IMR-90 (cell line): ENCODE measurements around the gene THADA. TPM values are rescaled to one million over a fixed set of nuclear protein-coding genes. Genes with fewer than 3 reads are reported as not detected.

Experiments
- ATAC-seq: fragments of 200-7000 bp; cut with Tn5 transposase; 2 replicates; pipeline ENCODE4 v1.9.1; 2020; ENCODE audit warnings: low read depth, mild to moderate bottlenecking, moderate library complexity
- BruUV-seq: library from RNA; stranded (reverse); fragments of 400-500 nt; replicated peaks from 2 replicates; lab custom pipeline; 2021; lab: Mats Ljungman, UMichigan
- CTCF ChIA-PET: fragments of 300-600 bp; formaldehyde crosslinking; extraction: SDS; loops from one replicate; lab custom pipeline; 2021; ENCODE audit warnings: antibody characterized with exemption; lab: Yijun Ruan, JAX
- POLR2A ChIA-PET: fragments of 300-600 bp; sonication (Branson Sonifier 250); formaldehyde crosslinking; loops from one replicate; lab custom pipeline; 2022; ENCODE audit warnings: antibody characterized with exemption; ENCODE audit not compliant: unreplicated experiment; lab: Charles Lee
- DNase-seq: peaks from one replicate; pipeline ENCODE4 v3.0.0; 2013
- H2AFZ ChIP-seq: replicated peaks from 2 replicates; pipeline ENCODE3; 2013; ENCODE audit warnings: low read length, mild to moderate bottlenecking; ENCODE audit not compliant: poor library complexity
- H2AK5ac ChIP-seq: 2 replicates; pipeline ENCODE4 v1.6.1; 2013; ENCODE audit warnings: low read depth, low read length, inconsistent platforms
- H2AK9ac ChIP-seq: replicated peaks from 2 replicates; pipeline ENCODE3; 2013; ENCODE audit warnings: mild to moderate bottlenecking, low read depth, low read length, moderate library complexity; ENCODE audit not compliant: poor library complexity
- H2BK120ac ChIP-seq: 2 replicates; pipeline ENCODE4 v1.6.1; 2013; ENCODE audit warnings: low read depth, low read length, inconsistent platforms
- H2BK15ac ChIP-seq: 3 replicates; pipeline ENCODE4 v1.6.1; 2013; ENCODE audit warnings: low read depth, low read length, inconsistent platforms
- H2BK20ac ChIP-seq: 2 replicates; pipeline ENCODE4 v1.6.1; 2013; ENCODE audit warnings: low read depth, mild to moderate bottlenecking, inconsistent platforms, low read length, moderate library complexity
- H2BK5ac ChIP-seq: 2 replicates; pipeline ENCODE4 v1.6.1; 2013; ENCODE audit warnings: mild to moderate bottlenecking, low read depth, low read length, inconsistent platforms; ENCODE audit not compliant: poor library complexity, severe bottlenecking
- H3K14ac ChIP-seq: replicated peaks from 2 replicates; pipeline ENCODE4 v1.6.1; 2013; ENCODE audit warnings: low read depth, low read length, inconsistent platforms
- H3K18ac ChIP-seq: 2 replicates; pipeline ENCODE4 v1.6.1; 2013; ENCODE audit warnings: low read depth, low read length, control low read depth
- H3K23ac ChIP-seq: 2 replicates; pipeline ENCODE4 v1.6.1; 2013; ENCODE audit warnings: low read depth, low read length, inconsistent platforms
- H3K27ac ChIP-seq: 2 replicates; pipeline ENCODE4 v1.5.1; 2013; ENCODE audit warnings: mild to moderate bottlenecking, control low read depth, low read length; ENCODE audit not compliant: insufficient read depth
- H3K27me3 ChIP-seq: 2 replicates; pipeline ENCODE4 v1.6.1; 2013; ENCODE audit warnings: low read length; ENCODE audit not compliant: control insufficient read depth, insufficient read depth
- H3K36me3 ChIP-seq: 2 replicates; pipeline ENCODE4 v1.6.1; 2013; ENCODE audit warnings: low read length, mixed read lengths; ENCODE audit not compliant: control insufficient read depth, insufficient read depth
- H3K4ac ChIP-seq: 2 replicates; pipeline ENCODE4 v1.6.1; 2013; ENCODE audit warnings: low read depth, low read length, inconsistent platforms
- H3K4me1 ChIP-seq: 2 replicates; pipeline ENCODE4 v1.6.1; 2013; ENCODE audit warnings: low read length, mixed read lengths; ENCODE audit not compliant: control insufficient read depth, insufficient read depth
- H3K4me2 ChIP-seq: 2 replicates; pipeline ENCODE4 v1.6.1; 2013; ENCODE audit warnings: low read depth, mild to moderate bottlenecking, control low read depth, low read length, moderate library complexity
- H3K4me3 ChIP-seq: 2 replicates; pipeline ENCODE4 v1.5.1; 2013; ENCODE audit warnings: low read depth, mild to moderate bottlenecking, control low read depth, low read length, moderate library complexity; ENCODE audit not compliant: insufficient read depth
- H3K56ac ChIP-seq: 2 replicates; pipeline ENCODE4 v1.6.1; 2013; ENCODE audit warnings: low read length, inconsistent platforms; ENCODE audit not compliant: insufficient read depth; ENCODE audit errors: extremely low read depth
- H3K79me1 ChIP-seq, 2 experiments: 2 replicates each; pipeline ENCODE4 v1.6.1; 2013; ENCODE audit warnings: low read length in 2 of 2, inconsistent platforms in 1 of 2, low read depth in 1 of 2
- H3K9ac ChIP-seq: 2 replicates; pipeline ENCODE4 v1.6.1; 2013; ENCODE audit warnings: low read depth, low read length, control low read depth
- H3K9me1 ChIP-seq: 2 replicates; pipeline ENCODE4 v1.6.1; 2013; ENCODE audit warnings: low read length, inconsistent platforms; ENCODE audit not compliant: insufficient read depth
- H3K9me3 ChIP-seq: 2 replicates; pipeline ENCODE4 v1.6.1; 2013; ENCODE audit warnings: low read length; ENCODE audit not compliant: control insufficient read depth, insufficient read depth
- H4K20me1 ChIP-seq: 2 replicates; pipeline ENCODE4 v1.6.1; 2013; ENCODE audit warnings: low read length, inconsistent platforms; ENCODE audit not compliant: insufficient read depth
- H4K5ac ChIP-seq: 2 replicates; pipeline ENCODE4 v1.6.1; 2013; ENCODE audit warnings: mild to moderate bottlenecking, low read depth, low read length, control low read depth
- H4K8ac ChIP-seq, 2 experiments: 2 replicates each; pipeline ENCODE4 v1.6.1; 2013; ENCODE audit warnings: low read depth in 2 of 2, low read length in 2 of 2, control low read depth in 1 of 2, inconsistent platforms in 1 of 2
- H4K91ac ChIP-seq: 2 replicates; pipeline ENCODE4 v1.6.1; 2013; ENCODE audit warnings: low read depth, low read length, inconsistent platforms; ENCODE audit not compliant: insufficient read depth
- CHD1 ChIP-seq: IDR thresholded peaks from 2 replicates; pipeline ENCODE4 v1.6.1; 2012; ENCODE audit warnings: low read depth, low read length, improper control_type of control experiment
- NFE2L2 ChIP-seq: fragments of 150-350 bp; IDR thresholded peaks from 2 replicates; pipeline ENCODE4 v1.6.1; 2016; ENCODE audit warnings: low read depth, mild to moderate bottlenecking, low read length
- RCOR1 ChIP-seq: IDR thresholded peaks from 2 replicates; pipeline ENCODE4 v1.6.1; 2012; ENCODE audit warnings: mild to moderate bottlenecking, low read length, improper control_type of control experiment; ENCODE audit not compliant: insufficient replicate concordance
- RFX5 ChIP-seq: IDR thresholded peaks from 2 replicates; pipeline ENCODE4 v1.8.0; 2012; ENCODE audit warnings: low read depth, mild to moderate bottlenecking, low read length, moderate library complexity
- WGBS, 2 experiments: methylation state at CpG; one replicate each; pipeline versions ENCODE4 v1.1.5 to v1.1.7; 2013; ENCODE audit warnings: missing lambda C conversion rate in 2 of 2; ENCODE audit not compliant: insufficient read length in 1 of 2; ENCODE audit errors: extremely low coverage in 2 of 2; 5-methylcytosine and 5-hydroxymethylcytosine counted together
- dilution Hi-C: fragments of 300-500 bp; cut with HindIII; formaldehyde crosslinking; loops from one replicate; pipeline ENCODE4 v1.14.3; 2018; ENCODE audit warnings: low sequenced_read_pairs; ENCODE audit not compliant: unreplicated experiment
- in situ Hi-C: fragments of 300-500 bp; cut with MboI; formaldehyde crosslinking; loops from 3 replicates; pipeline ENCODE4 v1.14.3; 2019; ENCODE audit warnings: low sequenced_read_pairs, inconsistent platforms, mixed read lengths
- intact Hi-C: fragments of 100-400 bp; cut with micrococcal nuclease; formaldehyde crosslinking; loops from 2 replicates; pipeline ENCODE4 v1.10.0; 2022
- polyA plus RNA-seq, 3 experiments: library from polyadenylated mRNA; depleted of rRNA; stranded (reverse); fragments of >200 nt; gene quantifications; 2 replicates each; pipeline ENCODE4 v1.2.3, GENCODE V29; 2012; ENCODE audit warnings: low replicate concordance in 1 of 3
- total RNA-seq: library from RNA; depleted of rRNA; stranded (reverse); fragments of >200 nt; gene quantifications from 2 replicates; pipeline ENCODE4 v1.2.3, GENCODE V29; 2012
- TF ChIP-seq, protein P1 (sequence below): fragments of 150-350 bp; IDR thresholded peaks from 2 replicates; pipeline ENCODE4 v1.6.1; 2016; ENCODE audit warnings: low read depth, mild to moderate bottlenecking, low read length, moderate library complexity, borderline replicate concordance

THADA gene
- total and polyA plus RNA-seq, 2 of the 4 experiments (the other 2 are of a cell fraction): 10.5 to 21.3 TPM

GRCh38 chr2:43518718-43519117 is 77.1 kb downstream of the THADA start (continued):
- TF ChIP-seq RCOR1 (no peak), RFX5 (no peak), CHD1 (no peak)

DNA sequence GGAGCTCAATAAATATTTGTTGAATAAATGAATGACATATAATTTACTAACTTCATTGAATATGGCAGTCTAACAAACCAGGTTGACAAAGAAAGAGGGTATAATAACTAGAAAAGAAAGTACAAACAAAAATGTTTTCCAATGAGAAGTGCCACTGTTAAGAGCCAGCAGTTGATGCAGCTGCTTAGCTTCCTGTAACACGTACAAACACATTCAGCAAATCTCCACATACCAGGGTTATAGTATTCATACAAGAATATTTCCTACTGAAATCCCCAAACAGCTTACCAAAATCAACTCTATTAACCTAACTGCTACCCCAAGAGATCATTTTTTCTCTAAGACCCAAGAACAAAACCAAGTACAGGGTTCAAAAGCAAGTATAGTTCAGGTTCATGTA is 77.7 kb downstream of the THADA start:
- ChIA-PET POLR2A (no interaction called here), CTCF (interaction anchor here (2.6 kb wide), 1 partner anchor 21 kb away, joined by 6 read pairs; no protein-coding TSS in a partner anchor)
- Histone ChIP-seq H3K27ac (peak overlapping the region; percentile 37; the same call in 1 of the 2 replicates), H3K9me1 (peaks cover 6% of the 10 kb centered on the region), H2BK20ac (no peak overlapping the region), H4K91ac (no peak overlapping the region), H4K20me1 (no peaks in the 10 kb centered on the region), H2BK120ac (no peak overlapping the region; the same call in 1 of the 2 replicates), H3K27me3 (no peaks in the 10 kb centered on the region), H3K56ac (no peak overlapping the region), H4K5ac (peak overlapping the region; percentile 30; the same call in 1 of the 2 replicates), H3K79me1 (peaks cover 4 to 14% of the 10 kb centered on the region in 2 experiments; a peak in 3 of 4 replicates), H2AK5ac (no peak overlapping the region), H3K18ac (peak overlapping the region; percentile 33; the same call in 1 of the 2 replicates), H3K4me1 (peaks cover 9% of the 10 kb centered on the region), H4K8ac (peak overlapping the region in 1 of 2 experiments; percentile 31; a peak in 2 of 4 replicates), H3K9ac (no peak overlapping the region), H3K9me3 (no peaks in the 10 kb centered on the region), H3K14ac (no peak overlapping the region), H3K4me3 (no peak overlapping the region), H2AFZ (no peak overlapping the region), H2BK5ac (peak overlapping the region; percentile 98), H3K23ac (no peak overlapping the region), H3K36me3 (no peaks in the 10 kb centered on the region), H2AK9ac (no peak overlapping the region), H2BK15ac (0 out of 3 replicates have a peak overlapping the region, but pooled peaks have one; percentile 6), H3K4me2 (no peak overlapping the region; the same call in 1 of the 2 replicates), H3K4ac (no peak overlapping the region)
- DNase-seq (peak; percentile 42), ATAC-seq (no peak)
- intact Hi-C loops: no loop called here
- dilution Hi-C loops: no loop called here
- TF ChIP-seq, protein P1, sequence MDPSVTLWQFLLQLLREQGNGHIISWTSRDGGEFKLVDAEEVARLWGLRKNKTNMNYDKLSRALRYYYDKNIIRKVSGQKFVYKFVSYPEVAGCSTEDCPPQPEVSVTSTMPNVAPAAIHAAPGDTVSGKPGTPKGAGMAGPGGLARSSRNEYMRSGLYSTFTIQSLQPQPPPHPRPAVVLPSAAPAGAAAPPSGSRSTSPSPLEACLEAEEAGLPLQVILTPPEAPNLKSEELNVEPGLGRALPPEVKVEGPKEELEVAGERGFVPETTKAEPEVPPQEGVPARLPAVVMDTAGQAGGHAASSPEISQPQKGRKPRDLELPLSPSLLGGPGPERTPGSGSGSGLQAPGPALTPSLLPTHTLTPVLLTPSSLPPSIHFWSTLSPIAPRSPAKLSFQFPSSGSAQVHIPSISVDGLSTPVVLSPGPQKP: no peak
- TF ChIP-seq NFE2L2: no peak
- in situ Hi-C loops: no loop called here
- BruUV-seq: no TSS peak
- WGBS, 2 experiments: no CpG with 5 or more reads among the region's 1 CpG
